Fibroblast of skin of left biceps (primary cell): Measurements from ENCODE around the gene GHRL.
"Not testable (repeated sequence)": the region's sequence is repeated elsewhere in the genome, so short reads cannot be mapped to it uniquely, and the experiment has no call there.

Experiments used
- DNase-seq, 2 experiments: peaks; one replicate each; pipeline ENCODE4 v3.0.0-alpha.2; 2013; ENCODE audit warnings: low read depth in 2 of 2

Gene GHRL

GRCh38 chr3:10273702-10274305 lies 18.9 kb downstream of the GHRL start:
- DNase-seq, result no peak

- DNase-seq, result no peak
These were observed 19.8 kb downstream of the GHRL start for GRCh38 chr3:10272977-10273376.

- DNase-seq, result not testable (repeated sequence)
These were observed 20.3 kb downstream of the GHRL start for GRCh38 chr3:10272476-10272875.

GRCh38 chr3:10269443-10269842 lies 23.3 kb downstream of the GHRL start:
- no peak for DNase-seq

GRCh38 chr3:10268930-10269329 lies 23.8 kb downstream of the GHRL start:
- no peak for DNase-seq

- DNase-seq, result no peak
These were observed 24.6 kb downstream of the GHRL start for GRCh38 chr3:10268116-10268515.

- DNase-seq, result not testable (repeated sequence)
These were observed 25.8 kb downstream of the GHRL start for GRCh38 chr3:10266936-10267335.

GRCh38 chr3:10265833-10266232 lies 26.9 kb downstream of the GHRL start:
- no peak for DNase-seq

- no peak for DNase-seq
These were observed 28.9 kb downstream of the GHRL start for GRCh38 chr3:10263646-10264363.

- DNase-seq, result no peak
These were observed 30.7 kb downstream of the GHRL start for GRCh38 chr3:10262027-10262426.

GRCh38 chr3:10260211-10260701 lies 32.5 kb downstream of the GHRL start:
- DNase-seq, result no peak

- DNase-seq, result no peak
These were observed 32.9 kb downstream of the GHRL start for GRCh38 chr3:10259798-10260197.

GRCh38 chr3:10259036-10259435 lies 33.7 kb downstream of the GHRL start:
- no peak for DNase-seq

- DNase-seq, result no peak
These were observed 36.9 kb downstream of the GHRL start for GRCh38 chr3:10255835-10256234.

GRCh38 chr3:10253731-10254130 lies 39.0 kb downstream of the GHRL start:
- no peak for DNase-seq

- DNase-seq, result no peak
These were observed 41.7 kb downstream of the GHRL start for GRCh38 chr3:10251006-10251405.

- DNase-seq, result no peak
These were observed 42.9 kb downstream of the GHRL start for GRCh38 chr3:10249833-10250232.

GRCh38 chr3:10248984-10249748 lies 43.6 kb downstream of the GHRL start:
- DNase-seq, result no peak

- DNase-seq, result peak; percentile 87 to 90
These were observed 44.4 kb downstream of the GHRL start, which contains the start of gene TATDN2 for GRCh38 chr3:10248184-10248983. TSS of gene TATDN2 (plus strand) at chr3:10248459. CDS start at chr3:10249201, 742 bp downstream.

GRCh38 chr3:10247679-10248183 lies 45.0 kb downstream of the GHRL start:
- no peak for DNase-seq

GRCh38 chr3:10245081-10245712 lies 47.5 kb downstream of the GHRL start:
- no peak for DNase-seq
